D721Med (cell line): ENCODE results near the gene RHOJ.
"Not testable (repeated sequence)": the region's sequence is repeated elsewhere in the genome, so short reads cannot be mapped to it uniquely, and the experiment has no call there.

ENCODE experiments used
- DNase-seq: peaks from one replicate; pipeline ENCODE4 v3.0.0; 2011; ENCODE audit warnings: low spot score; ENCODE audit not compliant: insufficient read length
- FAIRE-seq: peaks from 2 replicates; lab custom pipeline; 2011; peaks lifted over from hg19 to GRCh38; lab: Jason Lieb, UNC
- CTCF ChIP-seq: IDR thresholded peaks from 2 replicates; pipeline ENCODE4 v1.5.1; 2012; ENCODE audit warnings: mild to moderate bottlenecking, control low read depth; ENCODE audit not compliant: insufficient read depth; ENCODE audit errors: missing control alignments

RHOJ gene

GRCh38 chr14:63296060-63296563 lies 91.9 kb downstream of the RHOJ start:
- no peak for DNase-seq
- FAIRE-seq, result no peak
- TF ChIP-seq CTCF, result no peak

GRCh38 chr14:63297372-63298063 lies 93.3 kb downstream of the RHOJ start:
- TF ChIP-seq CTCF, result no peak
- FAIRE-seq (no peak), DNase-seq (no peak)

- no peak for FAIRE-seq
- TF ChIP-seq CTCF, result no peak
- DNase-seq, result no peak
Observed at GRCh38 chr14:63299351-63300110, 95.3 kb downstream of the RHOJ start.

GRCh38 chr14:63300854-63301253 lies 96.6 kb downstream of the RHOJ start:
- no peak for TF ChIP-seq CTCF
- no peak for DNase-seq
- no peak for FAIRE-seq

GRCh38 chr14:63301891-63302534 lies 97.8 kb downstream of the RHOJ start:
- no peak for TF ChIP-seq CTCF
- FAIRE-seq (no peak), DNase-seq (no peak)

GRCh38 chr14:63304429-63304828 lies 100.2 kb downstream of the RHOJ start:
- not testable (repeated sequence) for DNase-seq, FAIRE-seq

- FAIRE-seq, result no peak
- TF ChIP-seq CTCF, result peak; percentile 43
- DNase-seq, result no peak
Observed at GRCh38 chr14:63308723-63309317, 104.6 kb downstream of the RHOJ start.
